HEK293 (cell line): ENCODE results near the gene TRIM2.

Source experiments
- CTCF ChIA-PET: fragments of 350-600 bp; formaldehyde crosslinking; extraction: SDS; loops from one replicate; lab custom pipeline; 2021; ENCODE audit warnings: antibody characterized with exemption; lab: Yijun Ruan, JAX
- POLR2A ChIA-PET: fragments of 300-600 bp; formaldehyde crosslinking; extraction: SDS; loops from one replicate; lab custom pipeline; 2020; ENCODE audit warnings: antibody characterized with exemption, inconsistent platforms; lab: Yijun Ruan, JAX
- H3K27ac ChIP-seq: fragments of 200-500 bp; sonication (Bioruptor generic); 2 replicates; pipeline ENCODE4 v1.5.1; 2014; ENCODE audit warnings: low read depth, low read length, control low read depth, inconsistent platforms; ENCODE audit errors: extremely low read depth
- H3K36me3 ChIP-seq, 2 experiments: fragments of 200-500 bp in 1 of 2; sonication (Bioruptor generic) in 1 of 2; 1 replicate in 1 of 2; 2 replicates in 1 of 2; pipeline ENCODE4 v1.5.1; 2014 to 2017; ENCODE audit warnings: inconsistent platforms in 2 of 2, low read length in 2 of 2; ENCODE audit not compliant: control insufficient read depth in 2 of 2, insufficient read depth in 1 of 2
- H3K4me1 ChIP-seq: fragments of 200-500 bp; sonication (Bioruptor generic); 2 replicates; pipeline ENCODE4 v1.5.1; 2014; ENCODE audit warnings: mild to moderate bottlenecking, low read length, inconsistent platforms; ENCODE audit not compliant: control insufficient read depth, insufficient read depth
- H3K4me3 ChIP-seq: 2 replicates; pipeline ENCODE4 v1.5.1; 2011; ENCODE audit warnings: low read depth, mild to moderate bottlenecking, control low read depth, low read length, moderate library complexity
- H3K9me3 ChIP-seq: fragments of 200-500 bp; sonication (Bioruptor generic); 2 replicates; pipeline ENCODE4 v1.5.1; 2014; ENCODE audit warnings: low read depth, low read length, inconsistent platforms; ENCODE audit not compliant: control insufficient read depth, insufficient read depth
- AEBP2 ChIP-seq: fragments of 450-650 bp; formaldehyde crosslinking; IDR thresholded peaks from 2 replicates; pipeline ENCODE4 v1.5.1; 2016; ENCODE audit warnings: missing biosample characterization, missing genetic modification characterization, borderline replicate concordance
- HIC1 ChIP-seq: fragments of 450-650 bp; formaldehyde crosslinking; IDR thresholded peaks from 2 replicates; pipeline ENCODE4 v1.5.1; 2016; ENCODE audit warnings: missing biosample characterization, missing genetic modification characterization
- PRDM10 ChIP-seq: fragments of 450-650 bp; formaldehyde crosslinking; IDR thresholded peaks from 2 replicates; pipeline ENCODE4 v1.5.1; 2016; ENCODE audit warnings: missing biosample characterization, missing genetic modification characterization
- ZBTB26 ChIP-seq: fragments of 450-650 bp; formaldehyde crosslinking; optimal IDR thresholded peaks from 2 replicates; pipeline ENCODE3; 2016; ENCODE audit warnings: missing biosample characterization, mild to moderate bottlenecking, missing genetic modification characterization
- ZBTB48 ChIP-seq: fragments of 450-650 bp; formaldehyde crosslinking; IDR thresholded peaks from 2 replicates; pipeline ENCODE4 v1.5.1; 2016; ENCODE audit warnings: missing biosample characterization, missing genetic modification characterization
- ZNF449 ChIP-seq: fragments of 450-650 bp; formaldehyde crosslinking; IDR thresholded peaks from 2 replicates; pipeline ENCODE4 v1.5.1; 2017; ENCODE audit warnings: missing biosample characterization, mild to moderate bottlenecking, missing genetic modification characterization, moderate library complexity
- ZNF513 ChIP-seq: fragments of 450-650 bp; IDR thresholded peaks from 2 replicates; pipeline ENCODE4 v1.5.1; 2018; ENCODE audit warnings: missing biosample characterization, missing genetic modification characterization
- ZNF521 ChIP-seq: fragments of 450-650 bp; formaldehyde crosslinking; IDR thresholded peaks from 2 replicates; pipeline ENCODE4 v1.5.1; 2017; ENCODE audit warnings: missing biosample characterization, mild to moderate bottlenecking, missing genetic modification characterization
- ZNF645 ChIP-seq: fragments of 450-650 bp; formaldehyde crosslinking; IDR thresholded peaks from 2 replicates; pipeline ENCODE4; 2016; ENCODE audit warnings: missing biosample characterization, missing genetic modification characterization
- ZNF664 ChIP-seq: fragments of 450-650 bp; formaldehyde crosslinking; IDR thresholded peaks from 2 replicates; pipeline ENCODE4 v1.5.1; 2016; ENCODE audit warnings: missing biosample characterization, missing genetic modification characterization
- ZNF837 ChIP-seq: fragments of 450-650 bp; formaldehyde crosslinking; IDR thresholded peaks from 2 replicates; pipeline ENCODE4 v1.5.1; 2016; ENCODE audit warnings: missing biosample characterization, missing genetic modification characterization
- ZSCAN16 ChIP-seq: fragments of 450-650 bp; formaldehyde crosslinking; IDR thresholded peaks from 2 replicates; pipeline ENCODE4 v1.5.1; 2016; ENCODE audit warnings: missing biosample characterization, missing genetic modification characterization
- ZSCAN23 ChIP-seq: fragments of 450-650 bp; formaldehyde crosslinking; IDR thresholded peaks from 2 replicates; pipeline ENCODE4 v1.5.1; 2016; ENCODE audit warnings: missing biosample characterization, missing genetic modification characterization

Gene TRIM2

GRCh38 chr4:153169776-153170175 is 34.5 kb upstream of the TRIM2 start (continued):
- TF ChIP-seq ZNF645 (tag by site-specific recombination) = no peak
- TF ChIP-seq ZBTB48 (tag by site-specific recombination) = no peak
- TF ChIP-seq ZNF837 (tag by site-specific recombination) = no peak
- no peak for TF ChIP-seq ZNF521 (tag by site-specific recombination)
- TF ChIP-seq ZSCAN16 = no peak

GRCh38 chr4:153170407-153170806 is 33.8 kb upstream of the TRIM2 start:
- ChIA-PET POLR2A (no interaction called here), CTCF (interaction anchor here (0.9 kb wide), 1 partner anchor 14 kb away, joined by 4 read pairs; no protein-coding TSS in a partner anchor)
- Histone ChIP-seq H3K27ac (no peak overlapping the region), H3K4me3 (no peak overlapping the region), H3K9me3 (no peaks in the 10 kb centered on the region), H3K4me1 (no peaks in the 10 kb centered on the region), H3K36me3 (no peaks in the 10 kb centered on the region)
- TF ChIP-seq PRDM10 (tag by site-specific recombination) = no peak

- POLR2A ChIA-PET = no interaction called here
- Histone ChIP-seq H3K27ac (no peak overlapping the region), H3K4me1 (no peaks in the 10 kb centered on the region; the same call in 1 of the 2 replicates), H3K36me3 (no peaks in the 10 kb centered on the region), H3K4me3 (no peak overlapping the region), H3K9me3 (no peaks in the 10 kb centered on the region)
- CTCF ChIA-PET = no interaction called here
- TF ChIP-seq HIC1 (tag by site-specific recombination) = no peak
- no peak for TF ChIP-seq ZNF513 (tag by site-specific recombination)
- no peak for TF ChIP-seq ZBTB26 (tag by site-specific recombination)
- no peak for TF ChIP-seq ZNF449 (tag by site-specific recombination)
- no peak for TF ChIP-seq AEBP2 (tag by site-specific recombination)
- TF ChIP-seq ZSCAN23 = no peak
- no peak for TF ChIP-seq ZNF664 (tag by site-specific recombination)
These were observed 29.2 kb upstream of the TRIM2 start for GRCh38 chr4:153174821-153175567.
